ENCODE results near the gene CACNB2. TPM values are rescaled to one million over a fixed set of nuclear protein-coding genes. Genes with fewer than 3 reads are reported as not detected.

Gene CACNB2
- total and polyA plus RNA-seq, 3 experiments from 2014 or later, result 0.14 TPM; not detected in 2

DNA sequence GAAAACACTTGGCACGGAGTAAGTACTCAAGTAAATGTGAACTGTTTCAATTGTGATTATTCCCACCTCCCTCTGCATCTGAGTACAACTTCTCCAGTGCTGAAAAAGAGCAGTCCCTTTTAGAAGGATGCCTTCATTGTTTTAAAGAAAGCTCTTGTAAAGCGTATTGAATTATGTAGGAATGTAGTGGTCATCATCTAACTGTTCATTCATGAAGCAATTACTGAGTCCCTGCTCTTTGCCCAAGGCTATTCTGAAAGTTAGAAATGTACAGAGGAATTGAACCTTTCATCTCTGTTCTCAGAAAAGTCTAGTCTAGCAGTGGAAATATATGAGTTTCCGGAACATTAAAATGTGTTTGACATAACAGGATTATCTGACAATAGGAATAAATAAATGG is 127.8 kb downstream of the CACNB2 start:
- no peaks in the 10 kb centered on the region for H3K9me3 ChIP-seq (ENCODE audit: low read length)
- no peak overlapping the region for H3K4me3 ChIP-seq (ENCODE audit: low read length)
- no peak overlapping the region for H3K4me3 Mint-ChIP-seq
- H3K4me1 Mint-ChIP-seq, result no peaks in the 10 kb centered on the region
- H3K27ac ChIP-seq (ENCODE audit: low read depth, low read length), result no peak overlapping the region
- no peaks in the 10 kb centered on the region for H3K9me3 Mint-ChIP-seq
- H3K36me3 ChIP-seq (ENCODE audit: insufficient read depth, low read length), result no peaks in the 10 kb centered on the region
- H3K27me3 ChIP-seq (ENCODE audit: insufficient read depth, low read length, poor library complexity, severe bottlenecking), result no peaks in the 10 kb centered on the region
- ChIA-PET CTCF (no interaction called here), POLR2A (no interaction called here)
- no peaks in the 10 kb centered on the region for H3K36me3 Mint-ChIP-seq
- no peak overlapping the region for H3K27ac Mint-ChIP-seq
- H3K4me1 ChIP-seq (ENCODE audit: insufficient read depth, low read length), result no peaks in the 10 kb centered on the region
- DNase-seq, result no peak
- no peaks in the 10 kb centered on the region for H3K27me3 Mint-ChIP-seq

DNA sequence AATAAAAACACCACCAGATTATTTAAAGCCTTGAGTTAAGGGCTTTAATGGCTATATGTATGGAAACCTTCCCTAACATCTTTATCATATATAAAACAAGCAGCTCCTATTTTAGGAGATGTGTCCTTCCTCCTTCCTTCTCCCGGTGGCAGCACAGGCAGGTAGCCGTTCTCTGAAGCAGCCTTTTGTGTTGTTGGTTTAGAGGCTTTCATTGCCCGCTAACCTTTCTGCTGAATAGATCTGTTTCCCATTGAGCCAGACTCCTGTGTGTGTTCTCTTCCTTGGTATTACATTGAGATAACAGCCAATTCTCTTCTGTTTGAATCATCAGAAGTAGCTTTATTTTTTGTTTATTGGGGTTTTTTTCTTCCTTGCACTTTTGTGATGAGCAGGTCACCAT is 131.3 kb downstream of the CACNB2 start:
- no peaks in the 10 kb centered on the region for H3K4me1 ChIP-seq (ENCODE audit: insufficient read depth, low read length)
- H3K36me3 Mint-ChIP-seq, result no peaks in the 10 kb centered on the region
- POLR2A ChIA-PET, result no interaction called here
- H3K9me3 ChIP-seq (ENCODE audit: low read length), result no peaks in the 10 kb centered on the region
- CTCF ChIA-PET, result no interaction called here
- H3K4me3 ChIP-seq (ENCODE audit: low read length), result no peak overlapping the region
- no peak overlapping the region for H3K4me3 Mint-ChIP-seq
- no peaks in the 10 kb centered on the region for H3K27me3 ChIP-seq (ENCODE audit: insufficient read depth, low read length, poor library complexity, severe bottlenecking)
- H3K36me3 ChIP-seq (ENCODE audit: insufficient read depth, low read length), result no peaks in the 10 kb centered on the region
- no peak for DNase-seq
- H3K27ac Mint-ChIP-seq, result no peak overlapping the region
- H3K9me3 Mint-ChIP-seq, result no peaks in the 10 kb centered on the region
- no peak overlapping the region for H3K27ac ChIP-seq (ENCODE audit: low read depth, low read length)
- H3K4me1 Mint-ChIP-seq, result no peaks in the 10 kb centered on the region
- no peaks in the 10 kb centered on the region for H3K27me3 Mint-ChIP-seq

DNA sequence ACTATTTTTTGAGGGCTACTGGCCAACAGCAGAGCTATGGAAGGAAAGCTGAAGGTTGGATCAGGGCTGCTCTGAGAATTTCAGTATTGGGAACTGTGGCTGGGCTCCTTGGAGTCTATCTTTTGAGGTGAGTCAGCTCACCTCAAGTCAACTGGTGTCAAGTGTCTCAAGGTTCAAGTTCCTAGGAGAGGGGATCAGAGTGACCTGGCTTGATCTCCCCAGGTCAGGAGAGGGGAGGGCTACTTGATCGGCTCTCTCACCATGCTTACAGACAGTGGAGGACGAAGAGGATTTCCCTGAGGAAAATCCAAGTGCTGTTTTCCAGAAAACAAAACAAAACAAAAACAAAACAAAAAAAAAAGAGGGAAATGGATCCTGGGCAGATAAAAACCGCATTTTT is 132.8 kb downstream of the CACNB2 start:
- H3K36me3 Mint-ChIP-seq, result no peaks in the 10 kb centered on the region
- H3K27me3 Mint-ChIP-seq, result no peaks in the 10 kb centered on the region
- Histone ChIP-seq H3K27me3 (ENCODE audit: insufficient read depth, low read length, poor library complexity, severe bottlenecking) (no peaks in the 10 kb centered on the region), H3K4me3 (ENCODE audit: low read length) (no peak overlapping the region), H3K36me3 (ENCODE audit: insufficient read depth, low read length) (no peaks in the 10 kb centered on the region), H3K4me1 (ENCODE audit: insufficient read depth, low read length) (no peaks in the 10 kb centered on the region), H3K9me3 (ENCODE audit: low read length) (no peaks in the 10 kb centered on the region), H3K27ac (ENCODE audit: low read depth, low read length) (no peak overlapping the region)
- no peaks in the 10 kb centered on the region for H3K4me1 Mint-ChIP-seq
- H3K4me3 Mint-ChIP-seq, result no peak overlapping the region
- ChIA-PET CTCF (no interaction called here), POLR2A (no interaction called here)
- DNase-seq, result no peak
- H3K9me3 Mint-ChIP-seq, result peaks cover 0 to 6% (median 0%) of the 10 kb centered on the region in 5 donors
- H3K27ac Mint-ChIP-seq, result no peak overlapping the region

GRCh38 chr10:18278181-18278580 is 138.0 kb downstream of the CACNB2 start:
- POLR2A ChIA-PET, result no interaction called here
- no peaks in the 10 kb centered on the region for H3K4me1 Mint-ChIP-seq
- no peaks in the 10 kb centered on the region for H3K27me3 ChIP-seq (ENCODE audit: insufficient read depth, low read length, poor library complexity, severe bottlenecking)
- no peak for DNase-seq
- H3K27me3 Mint-ChIP-seq, result no peaks in the 10 kb centered on the region
- no peak overlapping the region for H3K4me3 ChIP-seq (ENCODE audit: low read length)
- no peak overlapping the region for H3K27ac ChIP-seq (ENCODE audit: low read depth, low read length)
- CTCF ChIA-PET, result no interaction called here
- no peak overlapping the region for H3K27ac Mint-ChIP-seq
- no peak overlapping the region for H3K4me3 Mint-ChIP-seq
- no peaks in the 10 kb centered on the region for H3K4me1 ChIP-seq (ENCODE audit: insufficient read depth, low read length)
- H3K9me3 ChIP-seq (ENCODE audit: low read length), result no peaks in the 10 kb centered on the region
- H3K36me3 Mint-ChIP-seq, result no peaks in the 10 kb centered on the region
- H3K9me3 Mint-ChIP-seq, result peaks cover 0 to 7% (median 2%) of the 10 kb centered on the region in 5 donors
- no peaks in the 10 kb centered on the region for H3K36me3 ChIP-seq (ENCODE audit: insufficient read depth, low read length)

GRCh38 chr10:18279173-18279572 is 138.9 kb downstream of the CACNB2 start:
- Histone ChIP-seq H3K27ac (ENCODE audit: low read depth, low read length) (no peak overlapping the region), H3K4me3 (ENCODE audit: low read length) (no peak overlapping the region), H3K4me1 (ENCODE audit: insufficient read depth, low read length) (no peaks in the 10 kb centered on the region), H3K9me3 (ENCODE audit: low read length) (no peaks in the 10 kb centered on the region), H3K36me3 (ENCODE audit: insufficient read depth, low read length) (no peaks in the 10 kb centered on the region), H3K27me3 (ENCODE audit: insufficient read depth, low read length, poor library complexity, severe bottlenecking) (no peaks in the 10 kb centered on the region)
- H3K4me3 Mint-ChIP-seq, result no peak overlapping the region
- no peak overlapping the region for H3K27ac Mint-ChIP-seq
- ChIA-PET POLR2A (no interaction called here), CTCF (no interaction called here)
- H3K9me3 Mint-ChIP-seq, result peaks cover 0 to 7% (median 2%) of the 10 kb centered on the region in 5 donors
- DNase-seq, result no peak
- H3K4me1 Mint-ChIP-seq, result no peaks in the 10 kb centered on the region
- no peaks in the 10 kb centered on the region for H3K27me3 Mint-ChIP-seq
- no peaks in the 10 kb centered on the region for H3K36me3 Mint-ChIP-seq

DNA sequence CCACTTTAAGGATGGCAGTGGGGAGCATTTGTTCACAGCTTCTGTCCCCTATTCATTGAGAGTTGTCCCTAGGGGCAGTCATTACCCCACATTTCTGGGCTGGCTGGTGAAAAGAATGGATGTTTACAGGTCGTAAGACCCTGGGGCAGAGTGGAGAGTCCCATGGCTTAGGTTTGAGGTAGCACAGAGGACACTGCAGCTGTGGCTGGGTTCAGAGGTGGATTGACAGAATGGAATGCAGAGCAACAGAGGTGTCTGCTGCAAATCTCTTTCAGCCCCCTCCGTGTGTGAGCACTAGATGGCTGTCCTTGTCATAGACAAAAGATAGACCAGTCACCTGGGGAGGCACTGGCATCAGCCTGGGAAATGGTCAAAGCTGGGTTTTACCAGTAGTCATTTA is 141.9 kb downstream of the CACNB2 start:
- Histone ChIP-seq H3K4me1 (ENCODE audit: insufficient read depth, low read length) (no peaks in the 10 kb centered on the region), H3K36me3 (ENCODE audit: insufficient read depth, low read length) (no peaks in the 10 kb centered on the region), H3K4me3 (ENCODE audit: low read length) (no peak overlapping the region), H3K27ac (ENCODE audit: low read depth, low read length) (no peak overlapping the region), H3K9me3 (ENCODE audit: low read length) (no peaks in the 10 kb centered on the region), H3K27me3 (ENCODE audit: insufficient read depth, low read length, poor library complexity, severe bottlenecking) (no peaks in the 10 kb centered on the region)
- no peak overlapping the region for H3K4me3 Mint-ChIP-seq
- no peaks in the 10 kb centered on the region for H3K36me3 Mint-ChIP-seq
- H3K4me1 Mint-ChIP-seq, result no peaks in the 10 kb centered on the region
- CTCF ChIA-PET, result no interaction called here
- no peaks in the 10 kb centered on the region for H3K27me3 Mint-ChIP-seq
- peaks cover 0 to 7% (median 2%) of the 10 kb centered on the region in 5 donors for H3K9me3 Mint-ChIP-seq
- no peak overlapping the region for H3K27ac Mint-ChIP-seq
- POLR2A ChIA-PET, result no interaction called here
- no peak for DNase-seq

DNA sequence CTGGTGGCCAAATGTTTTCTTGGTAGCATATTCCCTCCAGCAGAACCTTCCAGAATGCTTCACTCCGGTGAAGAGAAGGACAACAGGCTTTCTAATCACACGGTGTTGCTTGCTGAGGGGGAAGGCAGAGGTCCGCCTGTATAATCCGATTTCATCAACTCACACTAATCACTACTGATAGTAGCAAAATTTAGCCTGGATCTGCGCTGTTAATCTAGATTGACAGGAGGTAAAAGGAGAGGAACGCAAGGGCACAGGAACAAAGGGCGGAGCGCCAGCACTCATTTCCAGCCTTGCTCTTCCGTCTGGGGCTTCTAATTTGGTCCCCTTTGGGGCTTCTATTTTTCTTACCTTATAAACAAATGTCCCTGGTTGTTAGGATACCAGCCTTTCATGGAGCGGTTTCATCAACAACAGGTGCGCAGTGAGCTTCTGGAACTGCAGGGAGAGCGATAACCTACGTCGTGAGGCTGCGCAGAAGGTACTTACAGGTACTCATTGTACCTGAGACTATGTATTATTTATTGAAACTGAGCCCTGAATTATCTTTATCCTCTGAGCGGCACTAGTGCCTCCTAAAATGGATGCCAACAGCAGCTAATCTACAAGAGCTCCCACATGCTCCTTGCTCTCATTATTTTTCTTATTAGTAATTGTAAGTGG is 150.6 kb downstream of the CACNB2 start:
- Mint-ChIP-seq H3K4me1 (no peaks in the 10 kb centered on the region), H3K9me3 (no peaks in the 10 kb centered on the region), H3K4me3 (no peak overlapping the region), H3K36me3 (no peaks in the 10 kb centered on the region), H3K27me3 (no peaks in the 10 kb centered on the region), H3K27ac (no peak overlapping the region)
- ChIA-PET CTCF (no interaction called here), POLR2A (no interaction called here)
- H3K9me3 ChIP-seq (ENCODE audit: low read length), result no peaks in the 10 kb centered on the region
- H3K4me1 ChIP-seq (ENCODE audit: insufficient read depth, low read length), result no peaks in the 10 kb centered on the region
- no peak overlapping the region for H3K4me3 ChIP-seq (ENCODE audit: low read length)
- no peaks in the 10 kb centered on the region for H3K27me3 ChIP-seq (ENCODE audit: insufficient read depth, low read length, poor library complexity, severe bottlenecking)
- H3K27ac ChIP-seq (ENCODE audit: low read depth, low read length), result no peak overlapping the region
- DNase-seq, result no peak
- H3K36me3 ChIP-seq (ENCODE audit: insufficient read depth, low read length), result no peaks in the 10 kb centered on the region

GRCh38 chr10:18293536-18294510 is 153.6 kb downstream of the CACNB2 start:
- H3K36me3 ChIP-seq (ENCODE audit: insufficient read depth, low read length), result no peaks in the 10 kb centered on the region
- Mint-ChIP-seq H3K27me3 (no peaks in the 10 kb centered on the region), H3K4me1 (no peaks in the 10 kb centered on the region), H3K4me3 (no peak overlapping the region), H3K9me3 (no peaks in the 10 kb centered on the region), H3K36me3 (no peaks in the 10 kb centered on the region), H3K27ac (no peak overlapping the region)
- no peak for DNase-seq
- no peak overlapping the region for H3K27ac ChIP-seq (ENCODE audit: low read depth, low read length)
- H3K9me3 ChIP-seq (ENCODE audit: low read length), result no peaks in the 10 kb centered on the region
- H3K4me3 ChIP-seq (ENCODE audit: low read length), result no peak overlapping the region
- ChIA-PET CTCF (no interaction called here), POLR2A (no interaction called here)
- no peaks in the 10 kb centered on the region for H3K27me3 ChIP-seq (ENCODE audit: insufficient read depth, low read length, poor library complexity, severe bottlenecking)
- no peaks in the 10 kb centered on the region for H3K4me1 ChIP-seq (ENCODE audit: insufficient read depth, low read length)
